ENCODE data around the gene HJV.
"Not testable (repeated sequence)": the region's sequence is repeated elsewhere in the genome, so short reads cannot be mapped to it uniquely, and the experiment has no call there.

DNA sequence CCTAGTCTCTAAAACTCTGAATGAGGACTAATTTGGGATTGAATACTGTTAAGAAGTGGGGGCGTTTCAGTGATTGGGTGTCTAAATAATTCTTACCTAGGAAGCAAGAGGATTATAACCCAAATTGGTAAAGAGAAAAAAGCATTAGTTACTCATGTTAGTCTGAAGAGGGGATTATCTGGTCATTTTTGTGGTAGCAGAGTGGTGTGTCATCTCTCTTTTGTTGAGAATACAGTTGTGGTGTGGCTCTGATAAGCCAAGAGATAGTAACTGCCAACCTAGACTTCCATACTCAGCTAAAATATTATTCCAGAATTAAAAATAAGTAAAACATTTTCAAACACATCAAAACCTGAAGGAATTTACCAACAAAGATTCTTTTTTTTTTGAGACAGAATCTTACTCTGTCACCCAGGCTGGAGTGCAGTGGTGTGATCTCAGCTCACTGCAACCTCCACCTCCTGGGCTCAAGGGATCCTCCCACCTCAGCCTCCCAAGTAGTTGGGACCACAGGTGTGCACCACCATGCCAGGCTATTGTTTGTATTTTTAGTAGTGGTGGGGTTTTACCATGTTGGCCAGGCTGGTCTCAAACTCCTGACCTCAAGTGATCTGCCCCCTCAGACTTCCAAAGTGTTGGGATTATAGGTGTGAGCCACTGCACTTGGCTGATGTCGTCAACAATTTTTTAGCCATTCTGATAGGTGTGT is 4.4 kb upstream of the HJV start:
- not testable (repeated sequence) for TF ChIP-seq EZH2phosphoT487 (IDR thresholded peaks at IDR 0.05; ENCODE audit: borderline replicate concordance); ZFX (IDR thresholded peaks at IDR 0.05); POLR2A (IDR thresholded peaks at IDR 0.05; ENCODE audit: borderline replicate concordance, extremely low read depth, insufficient read depth, insufficient read length); POLR2AphosphoS5 (IDR thresholded peaks at IDR 0.05; ENCODE audit: low read depth, low read length); EZH2 (IDR thresholded peaks at IDR 0.05); RAD21 (IDR thresholded peaks at IDR 0.05; ENCODE audit: low read depth)
- TF ChIP-seq, protein P1, sequence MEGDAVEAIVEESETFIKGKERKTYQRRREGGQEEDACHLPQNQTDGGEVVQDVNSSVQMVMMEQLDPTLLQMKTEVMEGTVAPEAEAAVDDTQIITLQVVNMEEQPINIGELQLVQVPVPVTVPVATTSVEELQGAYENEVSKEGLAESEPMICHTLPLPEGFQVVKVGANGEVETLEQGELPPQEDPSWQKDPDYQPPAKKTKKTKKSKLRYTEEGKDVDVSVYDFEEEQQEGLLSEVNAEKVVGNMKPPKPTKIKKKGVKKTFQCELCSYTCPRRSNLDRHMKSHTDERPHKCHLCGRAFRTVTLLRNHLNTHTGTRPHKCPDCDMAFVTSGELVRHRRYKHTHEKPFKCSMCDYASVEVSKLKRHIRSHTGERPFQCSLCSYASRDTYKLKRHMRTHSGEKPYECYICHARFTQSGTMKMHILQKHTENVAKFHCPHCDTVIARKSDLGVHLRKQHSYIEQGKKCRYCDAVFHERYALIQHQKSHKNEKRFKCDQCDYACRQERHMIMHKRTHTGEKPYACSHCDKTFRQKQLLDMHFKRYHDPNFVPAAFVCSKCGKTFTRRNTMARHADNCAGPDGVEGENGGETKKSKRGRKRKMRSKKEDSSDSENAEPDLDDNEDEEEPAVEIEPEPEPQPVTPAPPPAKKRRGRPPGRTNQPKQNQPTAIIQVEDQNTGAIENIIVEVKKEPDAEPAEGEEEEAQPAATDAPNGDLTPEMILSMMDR (IDR thresholded peaks at IDR 0.05 in 2 of 3, conservative IDR thresholded peaks at IDR 0.05 in 1 of 3; ENCODE audit: borderline replicate concordance in 1 of 3, insufficient read depth in 1 of 3, low read depth in 2 of 3, low read length in 2 of 3): not testable (repeated sequence)
- TF ChIP-seq, protein P2, sequence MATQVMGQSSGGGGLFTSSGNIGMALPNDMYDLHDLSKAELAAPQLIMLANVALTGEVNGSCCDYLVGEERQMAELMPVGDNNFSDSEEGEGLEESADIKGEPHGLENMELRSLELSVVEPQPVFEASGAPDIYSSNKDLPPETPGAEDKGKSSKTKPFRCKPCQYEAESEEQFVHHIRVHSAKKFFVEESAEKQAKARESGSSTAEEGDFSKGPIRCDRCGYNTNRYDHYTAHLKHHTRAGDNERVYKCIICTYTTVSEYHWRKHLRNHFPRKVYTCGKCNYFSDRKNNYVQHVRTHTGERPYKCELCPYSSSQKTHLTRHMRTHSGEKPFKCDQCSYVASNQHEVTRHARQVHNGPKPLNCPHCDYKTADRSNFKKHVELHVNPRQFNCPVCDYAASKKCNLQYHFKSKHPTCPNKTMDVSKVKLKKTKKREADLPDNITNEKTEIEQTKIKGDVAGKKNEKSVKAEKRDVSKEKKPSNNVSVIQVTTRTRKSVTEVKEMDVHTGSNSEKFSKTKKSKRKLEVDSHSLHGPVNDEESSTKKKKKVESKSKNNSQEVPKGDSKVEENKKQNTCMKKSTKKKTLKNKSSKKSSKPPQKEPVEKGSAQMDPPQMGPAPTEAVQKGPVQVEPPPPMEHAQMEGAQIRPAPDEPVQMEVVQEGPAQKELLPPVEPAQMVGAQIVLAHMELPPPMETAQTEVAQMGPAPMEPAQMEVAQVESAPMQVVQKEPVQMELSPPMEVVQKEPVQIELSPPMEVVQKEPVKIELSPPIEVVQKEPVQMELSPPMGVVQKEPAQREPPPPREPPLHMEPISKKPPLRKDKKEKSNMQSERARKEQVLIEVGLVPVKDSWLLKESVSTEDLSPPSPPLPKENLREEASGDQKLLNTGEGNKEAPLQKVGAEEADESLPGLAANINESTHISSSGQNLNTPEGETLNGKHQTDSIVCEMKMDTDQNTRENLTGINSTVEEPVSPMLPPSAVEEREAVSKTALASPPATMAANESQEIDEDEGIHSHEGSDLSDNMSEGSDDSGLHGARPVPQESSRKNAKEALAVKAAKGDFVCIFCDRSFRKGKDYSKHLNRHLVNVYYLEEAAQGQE (IDR thresholded peaks at IDR 0.05; ENCODE audit: low read depth): not testable (repeated sequence)
- TF ChIP-seq, protein P3, sequence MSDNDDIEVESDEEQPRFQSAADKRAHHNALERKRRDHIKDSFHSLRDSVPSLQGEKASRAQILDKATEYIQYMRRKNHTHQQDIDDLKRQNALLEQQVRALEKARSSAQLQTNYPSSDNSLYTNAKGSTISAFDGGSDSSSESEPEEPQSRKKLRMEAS (IDR thresholded peaks at IDR 0.05): not testable (repeated sequence)
- TF ChIP-seq, protein P4, sequence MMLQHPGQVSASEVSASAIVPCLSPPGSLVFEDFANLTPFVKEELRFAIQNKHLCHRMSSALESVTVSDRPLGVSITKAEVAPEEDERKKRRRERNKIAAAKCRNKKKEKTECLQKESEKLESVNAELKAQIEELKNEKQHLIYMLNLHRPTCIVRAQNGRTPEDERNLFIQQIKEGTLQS (IDR thresholded peaks at IDR 0.05): not testable (repeated sequence)
